Right kidney (tissue), 1 donor: ENCODE measurements around the gene DCUN1D2.
"Not testable (repeated sequence)": the region's sequence is repeated elsewhere in the genome, so short reads cannot be mapped to it uniquely, and the experiment has no call there.

Source experiments
- DNase-seq: peaks from one replicate; pipeline ENCODE4 v3.0.0-alpha.2; 2016

The DCUN1D2 gene

DNA sequence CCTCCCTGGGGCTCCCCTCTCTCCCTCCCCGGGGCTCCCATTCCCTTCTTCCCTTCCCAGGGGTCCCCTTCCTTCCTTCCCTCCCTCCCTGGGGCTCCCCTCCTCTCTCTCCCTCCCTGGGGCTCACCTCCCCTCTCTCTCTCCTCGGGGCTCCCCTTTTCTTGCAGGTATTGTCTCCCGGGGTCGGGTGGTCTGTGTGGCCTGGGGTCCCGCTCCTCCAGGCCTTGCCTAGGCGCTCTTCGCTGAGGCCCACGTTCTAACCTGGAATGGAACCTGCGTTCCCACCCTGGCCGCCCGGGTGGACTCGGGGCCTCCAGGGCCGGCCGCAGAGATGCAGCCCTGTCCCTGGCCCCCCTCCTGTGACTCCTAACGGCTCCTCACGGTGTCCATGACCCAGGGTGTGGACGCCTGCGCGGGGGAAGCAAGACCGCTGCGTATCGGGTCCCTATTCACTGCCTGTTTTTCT is 940 bp upstream of the DCUN1D2 start:
- peak; percentile 70 for DNase-seq

DNA sequence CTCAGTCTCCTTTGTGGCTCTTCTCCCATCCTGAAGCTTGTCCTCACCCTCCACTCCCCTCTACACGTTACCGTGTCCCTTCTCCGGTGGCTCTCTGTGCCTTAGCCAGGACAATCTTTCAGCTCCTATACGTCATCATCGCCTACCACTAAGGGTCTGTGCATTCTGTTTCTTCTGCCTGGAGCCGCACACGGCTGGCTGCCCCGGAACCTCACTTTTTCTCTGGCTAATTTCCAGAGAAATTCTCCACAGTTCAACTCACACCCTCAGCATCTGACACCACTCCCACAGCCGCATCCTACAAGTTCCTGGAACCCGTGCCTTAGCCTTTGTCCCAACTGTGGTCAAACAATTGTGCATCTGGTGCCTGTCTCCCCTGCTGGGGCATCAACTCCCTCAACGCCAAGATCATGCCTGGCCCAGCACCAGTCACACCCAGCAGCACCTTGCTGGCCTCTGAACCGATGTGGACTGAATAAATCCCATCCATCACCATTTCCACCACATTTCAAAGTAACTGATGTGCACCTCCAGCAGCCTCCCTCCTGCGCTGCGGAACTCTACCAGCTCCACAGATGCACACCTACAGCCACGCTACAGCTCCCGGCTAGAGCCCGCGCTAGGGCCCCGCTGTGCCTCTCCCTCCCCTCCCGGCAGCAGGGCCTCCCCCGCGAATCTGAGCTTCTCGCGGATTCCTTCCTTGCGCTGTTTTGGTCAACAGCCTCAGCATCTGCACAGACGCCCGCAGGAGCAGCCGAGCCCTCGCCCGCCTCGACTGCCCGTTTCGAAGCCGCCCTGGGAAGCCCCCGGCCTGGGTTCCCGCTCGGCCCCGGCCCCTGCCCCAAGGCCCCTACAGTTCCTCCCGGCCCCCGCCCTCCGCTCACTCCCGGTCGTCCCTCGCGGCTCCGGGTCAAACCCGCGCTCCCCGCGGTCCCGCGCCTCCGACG is 689 bp downstream of the DCUN1D2 start:
- peak; percentile 79 for DNase-seq

GRCh38 chr13:113489171-113489548 is 1.4 kb downstream of the DCUN1D2 start:
- no peak for DNase-seq

DNA sequence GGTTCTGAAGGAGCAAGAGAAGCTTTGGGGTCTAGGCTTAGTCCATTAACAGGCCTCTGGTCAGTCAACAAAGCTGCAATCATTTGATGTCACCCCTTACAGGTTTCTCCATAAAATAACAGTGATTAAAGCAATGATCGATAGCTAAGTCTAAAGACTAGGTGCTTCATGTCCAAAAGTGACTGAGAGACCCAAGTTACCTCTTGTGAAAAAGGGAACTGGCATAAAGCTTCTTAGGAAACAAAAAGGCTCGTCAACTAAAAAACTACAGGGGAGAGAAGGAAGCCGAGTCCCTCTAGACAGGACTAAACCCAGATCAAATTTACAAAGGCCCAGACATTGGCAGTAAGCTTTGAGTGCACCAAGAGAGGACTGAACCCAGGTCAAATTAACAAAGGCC is 2.2 kb downstream of the DCUN1D2 start:
- no peak for DNase-seq

DNA sequence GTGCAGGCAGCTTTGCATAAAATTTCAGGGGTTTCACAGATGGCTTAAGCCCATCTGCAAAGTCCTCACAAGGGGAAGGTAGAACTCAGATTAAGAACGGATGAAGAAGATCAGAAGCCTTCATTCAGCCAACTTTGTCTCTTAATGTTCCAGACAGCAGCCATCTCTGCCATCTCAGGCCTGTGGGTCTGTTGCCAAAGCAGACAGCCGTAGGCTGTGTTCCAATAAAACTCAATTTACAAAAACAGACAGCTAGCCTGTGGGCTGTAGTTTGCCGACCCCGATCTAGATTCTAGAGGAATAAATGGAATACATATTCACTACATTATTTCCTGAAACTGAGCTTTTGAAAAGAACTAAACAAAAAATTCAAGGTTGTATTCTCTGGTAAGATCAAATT is 3.8 kb downstream of the DCUN1D2 start:
- no peak for DNase-seq

DNA sequence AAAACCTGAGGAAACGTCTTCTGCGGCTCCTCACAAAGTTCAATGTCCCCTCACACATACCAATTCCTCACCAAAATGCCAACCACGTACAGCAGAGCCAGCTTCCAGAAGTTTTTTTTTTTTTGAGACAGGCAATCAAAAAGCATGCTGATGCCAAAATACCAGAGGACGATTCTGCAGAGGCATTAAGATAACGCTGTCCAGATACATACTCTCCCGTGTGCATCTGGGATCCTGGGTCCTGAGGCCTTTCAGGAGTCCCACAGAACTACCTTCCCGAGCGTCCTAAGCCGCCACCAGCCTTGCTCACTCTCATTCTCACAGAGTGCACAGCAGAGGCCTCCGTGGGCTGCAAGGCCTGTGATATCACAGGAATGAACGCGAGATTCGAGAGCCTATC is 5.0 kb downstream of the DCUN1D2 start:
- no peak for DNase-seq

DNA sequence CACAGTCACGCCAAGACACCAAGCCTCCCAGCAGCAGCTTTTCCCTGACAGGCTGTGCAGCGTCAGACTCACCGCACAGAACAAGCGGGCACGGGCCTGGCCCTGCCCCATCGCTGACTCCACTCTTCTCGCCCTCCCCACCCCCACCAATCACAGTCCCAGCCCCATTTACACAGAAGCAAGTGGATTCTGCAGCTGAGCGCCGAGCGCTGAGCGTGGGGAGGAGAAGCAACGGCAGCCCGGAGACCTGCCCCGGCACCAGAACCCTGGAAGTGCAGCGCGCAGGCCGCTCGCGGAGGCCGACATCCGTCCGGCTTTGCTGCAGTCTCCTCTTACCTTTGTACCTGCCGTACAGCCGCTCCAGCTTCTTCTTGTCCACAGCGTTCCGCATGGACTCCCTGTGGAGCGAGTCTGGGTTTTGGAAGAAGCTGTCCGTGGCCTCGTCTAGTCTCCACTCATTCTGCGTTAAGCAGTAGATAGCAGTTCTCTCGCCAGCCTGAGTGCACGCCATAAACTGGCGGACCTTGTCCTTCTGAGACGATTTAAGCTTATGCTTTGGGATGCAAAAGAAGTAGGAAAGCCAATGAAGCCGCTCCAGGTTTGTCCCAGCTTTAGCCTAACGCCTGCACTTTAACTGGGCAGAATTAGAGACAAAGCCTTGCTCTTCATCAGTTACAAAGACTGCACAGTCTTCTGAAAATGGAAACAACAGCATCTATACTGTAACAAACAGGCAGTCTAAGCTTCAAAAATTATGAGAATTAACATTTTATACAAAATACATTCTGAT is 6.8 kb downstream of the DCUN1D2 start:
- DNase-seq, result peak; percentile 64

- DNase-seq, result no peak
Observed at GRCh38 chr13:113483081-113483480, 7.4 kb downstream of the DCUN1D2 start.

DNA sequence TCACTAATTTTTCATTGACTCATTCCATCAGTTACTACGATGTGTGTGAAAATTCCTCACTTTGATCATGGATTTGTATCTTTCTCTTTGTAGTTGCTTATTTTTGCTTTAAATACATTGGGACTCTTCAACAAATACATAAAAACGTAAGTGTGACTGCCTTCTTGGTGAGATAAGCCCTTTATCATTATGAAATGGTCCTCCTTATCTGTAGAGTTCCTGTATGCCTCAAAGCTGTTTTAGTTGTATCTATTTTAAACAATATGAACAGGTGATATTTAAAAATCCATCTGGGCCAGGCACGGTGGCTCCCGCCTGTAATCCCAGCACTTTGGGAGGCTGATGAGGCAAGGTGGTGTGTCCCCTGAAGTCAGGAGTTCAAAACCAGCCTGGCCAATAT is 11.3 kb downstream of the DCUN1D2 start:
- DNase-seq, result no peak

DNA sequence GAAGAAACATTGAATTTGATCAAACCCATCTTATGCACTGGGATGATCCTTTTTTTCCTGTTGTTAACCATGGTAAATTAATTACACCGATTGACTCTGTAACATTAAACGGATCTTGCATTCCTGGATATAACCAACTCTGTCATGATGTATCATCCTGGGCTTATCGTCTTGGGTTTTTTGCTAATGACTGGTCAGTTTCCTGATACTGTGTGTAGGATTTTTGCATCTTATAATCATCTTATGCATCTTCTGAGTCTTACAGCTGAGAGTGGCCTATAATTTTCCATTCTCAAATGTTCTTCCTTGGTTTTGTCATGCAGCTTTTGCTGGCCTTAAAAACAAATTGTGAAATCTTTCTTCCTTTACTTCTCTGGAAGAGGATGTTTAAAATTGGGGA is 12.8 kb downstream of the DCUN1D2 start:
- DNase-seq, result no peak

GRCh38 chr13:113476811-113477210 is 13.7 kb downstream of the DCUN1D2 start:
- DNase-seq, result no peak

GRCh38 chr13:113475911-113476310 is 14.6 kb downstream of the DCUN1D2 start:
- DNase-seq, result no peak

- DNase-seq, result no peak
Observed at GRCh38 chr13:113475280-113475679, 15.2 kb downstream of the DCUN1D2 start.

DNA sequence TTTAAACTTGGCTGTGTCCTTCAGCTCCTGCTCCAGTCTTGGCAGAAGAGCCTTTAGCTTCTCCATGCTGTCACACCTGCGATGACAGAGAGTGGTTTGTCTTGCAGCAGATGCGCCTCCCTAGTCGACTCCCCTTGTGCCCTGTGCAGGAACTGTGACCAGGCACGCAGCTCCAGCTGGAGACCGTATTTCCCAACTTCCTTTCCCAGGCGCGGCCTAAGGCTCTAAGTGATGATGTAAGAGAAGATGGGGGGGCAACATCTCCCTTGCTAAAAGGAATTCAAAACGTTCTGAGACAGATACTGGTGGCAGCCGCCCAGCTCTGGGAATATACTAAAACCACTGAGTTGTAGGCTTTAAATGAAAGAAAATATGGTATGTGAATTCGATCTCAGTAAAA is 16.3 kb downstream of the DCUN1D2 start:
- no peak for DNase-seq

GRCh38 chr13:113472355-113473025 is 18.0 kb downstream of the DCUN1D2 start:
- no peak for DNase-seq

DNA sequence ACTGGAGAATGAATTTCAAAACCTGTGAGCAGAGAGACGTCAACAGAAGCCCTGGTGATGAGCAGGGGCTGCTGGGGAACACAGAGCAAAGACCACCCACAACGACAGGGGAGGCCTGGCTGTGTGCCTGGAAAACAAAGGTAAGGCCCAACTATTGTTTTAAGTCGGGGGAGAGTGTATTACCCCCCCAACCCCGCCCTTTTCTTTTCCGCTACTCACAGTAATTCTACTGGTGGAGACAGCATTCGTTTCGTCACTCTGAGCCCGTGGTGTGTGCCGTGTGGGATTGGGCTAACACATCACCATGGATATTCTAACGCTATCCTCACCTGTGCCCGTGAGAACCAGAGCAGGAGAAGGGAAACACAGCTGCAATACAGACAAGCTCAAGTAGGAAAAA is 18.7 kb downstream of the DCUN1D2 start:
- no peak for DNase-seq

DNA sequence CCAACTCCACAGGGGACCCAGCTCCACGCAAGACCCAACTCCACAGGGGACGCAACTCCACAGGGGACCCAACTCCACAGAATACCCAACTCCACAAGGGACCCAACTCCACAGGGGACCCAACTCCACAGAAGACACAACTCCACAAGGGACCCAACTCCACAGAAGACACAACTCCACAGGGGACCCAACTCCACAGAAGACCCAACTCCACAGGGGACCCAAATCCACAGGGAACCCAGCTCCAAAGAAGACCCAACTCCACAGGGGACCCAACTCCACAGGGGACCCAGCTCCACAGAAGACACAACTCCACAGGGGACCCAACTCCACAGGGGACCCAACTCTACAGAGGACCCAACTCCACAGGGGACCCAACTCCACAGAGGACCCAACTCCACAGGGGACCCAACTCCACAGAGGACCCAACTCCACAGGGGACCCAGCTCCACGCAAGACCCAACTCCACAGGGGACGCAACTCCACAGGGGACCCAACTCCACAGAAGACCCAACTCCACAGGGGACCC is 19.8 kb downstream of the DCUN1D2 start:
- DNase-seq, result not testable (repeated sequence)

DNA sequence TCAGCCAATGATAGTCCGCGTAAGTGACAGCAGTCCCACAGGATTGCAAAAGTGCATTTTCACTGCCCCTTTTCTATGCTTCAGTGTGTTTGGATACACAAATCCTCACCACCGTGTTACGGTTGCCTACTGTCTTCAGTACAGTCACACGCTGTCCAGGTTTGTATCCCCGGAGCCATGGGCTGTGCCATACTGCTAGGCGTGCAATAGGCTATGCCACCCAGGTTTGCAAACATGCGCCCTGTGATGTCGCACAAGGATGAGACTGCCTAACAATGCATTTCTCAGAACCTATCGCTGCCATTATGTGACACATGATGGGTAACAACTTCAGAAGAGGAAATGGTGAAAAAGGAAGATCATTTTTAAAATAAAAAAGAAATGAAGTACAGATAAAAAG is 20.4 kb downstream of the DCUN1D2 start:
- no peak for DNase-seq

- DNase-seq, result no peak
Observed at GRCh38 chr13:113469582-113469981, 20.9 kb downstream of the DCUN1D2 start.

- peak; percentile 65 for DNase-seq
Observed at GRCh38 chr13:113468472-113469201, 21.9 kb downstream of the DCUN1D2 start.

GRCh38 chr13:113468029-113468428 is 22.5 kb downstream of the DCUN1D2 start:
- no peak for DNase-seq

GRCh38 chr13:113466383-113466782 is 24.1 kb downstream of the DCUN1D2 start:
- no peak for DNase-seq
